ENCODE data around the gene SLC44A4. TPM values are rescaled to one million over a fixed set of nuclear protein-coding genes. Genes with fewer than 3 reads are reported as not detected.

Gene SLC44A4
- total and polyA plus RNA-seq, 9 of the 15 experiments (the other 6 are each of a cell fraction or from before 2014, with no cell fraction given), result 7.9 to 18.6 (median 11.2) TPM

GRCh38 chr6:31814677-31815024 lies 64.1 kb downstream of the SLC44A4 start (continued):
- TF ChIP-seq ZBTB11 (CRISPR knock-in tag; IDR thresholded peaks at IDR 0.05) (no peak), ZNF217 (CRISPR knock-in tag; IDR thresholded peaks at IDR 0.05) (no peak), HMBOX1 (IDR thresholded peaks at IDR 0.05) (peak; percentile 80), TAF1 (IDR thresholded peaks at IDR 0.05; ENCODE audit: control insufficient read depth, extremely low read depth, insufficient read depth, low read length, severe bottlenecking) (peak; percentile 75), ZNF444 (CRISPR knock-in tag; IDR thresholded peaks at IDR 0.05) (peak; percentile 63; the same call in 1 of the 2 replicates), EGR1 (conservative IDR thresholded peaks at IDR 0.05) (peak; percentile 97), ATF3 (IDR thresholded peaks at IDR 0.05) (no peak), ATF3 (CRISPR knock-in tag; conservative IDR thresholded peaks at IDR 0.05) (peak; percentile 46; the same call in 1 of the 2 replicates), RREB1 (CRISPR knock-in tag; IDR thresholded peaks at IDR 0.05) (peak; percentile 79; the same call in 1 of the 2 replicates), ZBTB12 (CRISPR knock-in tag; IDR thresholded peaks at IDR 0.05) (peak; percentile 52; the same call in 1 of the 2 replicates), KLF6 (CRISPR knock-in tag; IDR thresholded peaks at IDR 0.05; ENCODE audit: borderline replicate concordance) (peak; percentile 91), CTBP1 (IDR thresholded peaks at IDR 0.05; ENCODE audit: borderline replicate concordance) (peak; percentile 28; the same call in 1 of the 2 replicates)
